ENCODE measurements around the gene F2RL3.

The F2RL3 gene

GRCh38 chr19:16885166-16885565 is 3.6 kb upstream of the F2RL3 start:
- Histone ChIP-seq H3K36me3 (ENCODE audit: control insufficient read depth, insufficient read depth, low read length) (no peaks in the 10 kb centered on the region), H3K9me3 (ENCODE audit: control insufficient read depth, low read length) (peaks cover 22% of the 10 kb centered on the region), H3K27me3 (replicated peaks; ENCODE audit: control insufficient read depth, insufficient read depth, low read length, poor library complexity, severe bottlenecking) (no peaks in the 10 kb centered on the region), H3K4me1 (ENCODE audit: control insufficient read depth, insufficient read depth, low read length, poor library complexity, severe bottlenecking) (peaks cover 3% of the 10 kb centered on the region), H3K27ac (ENCODE audit: insufficient read depth, low read length, poor library complexity, severe bottlenecking) (no peak overlapping the region), H3K4me3 (ENCODE audit: insufficient read depth, low read depth, low read length, poor library complexity, severe bottlenecking) (no peak overlapping the region)
- no peak for DNase-seq

DNA sequence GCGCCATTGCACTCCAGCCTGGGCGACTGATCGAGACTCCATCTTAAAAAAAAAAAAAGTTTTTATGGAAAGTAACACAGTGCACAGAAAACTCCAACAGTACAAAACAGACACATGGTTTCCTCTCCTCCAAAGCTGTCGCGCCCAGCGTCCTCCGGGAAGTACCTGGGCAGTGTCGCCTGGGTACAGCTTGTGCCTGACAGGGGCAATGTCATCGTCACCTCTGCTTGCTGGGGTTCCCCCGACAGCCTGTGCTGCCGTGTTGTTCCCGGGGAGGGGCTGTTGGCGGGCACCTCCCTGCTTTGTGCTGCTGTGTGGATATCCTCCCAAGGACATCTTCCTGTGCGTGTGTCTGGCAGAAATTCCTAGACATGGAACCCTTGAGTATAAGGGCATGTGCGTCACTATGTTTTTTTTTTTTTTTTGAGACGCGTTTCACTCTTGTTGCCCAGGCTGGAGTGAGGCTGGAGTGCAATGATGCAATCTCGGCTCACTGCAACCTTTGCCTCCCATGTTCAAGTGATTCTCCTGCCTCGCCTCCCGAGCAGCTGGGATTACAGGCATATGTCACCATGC is 2.4 kb upstream of the F2RL3 start:
- no peaks in the 10 kb centered on the region for H3K36me3 ChIP-seq (ENCODE audit: control insufficient read depth, insufficient read depth, low read length)
- H3K4me1 ChIP-seq (ENCODE audit: control insufficient read depth, insufficient read depth, low read length, poor library complexity, severe bottlenecking) = peaks cover 3% of the 10 kb centered on the region
- no peaks in the 10 kb centered on the region for H3K27me3 ChIP-seq (replicated peaks; ENCODE audit: control insufficient read depth, insufficient read depth, low read length, poor library complexity, severe bottlenecking)
- H3K9me3 ChIP-seq (ENCODE audit: control insufficient read depth, low read length) = peaks cover 14% of the 10 kb centered on the region
- no peak overlapping the region for H3K4me3 ChIP-seq (ENCODE audit: insufficient read depth, low read depth, low read length, poor library complexity, severe bottlenecking)
- no peak overlapping the region for H3K27ac ChIP-seq (ENCODE audit: insufficient read depth, low read length, poor library complexity, severe bottlenecking)
- no peak for DNase-seq

DNA sequence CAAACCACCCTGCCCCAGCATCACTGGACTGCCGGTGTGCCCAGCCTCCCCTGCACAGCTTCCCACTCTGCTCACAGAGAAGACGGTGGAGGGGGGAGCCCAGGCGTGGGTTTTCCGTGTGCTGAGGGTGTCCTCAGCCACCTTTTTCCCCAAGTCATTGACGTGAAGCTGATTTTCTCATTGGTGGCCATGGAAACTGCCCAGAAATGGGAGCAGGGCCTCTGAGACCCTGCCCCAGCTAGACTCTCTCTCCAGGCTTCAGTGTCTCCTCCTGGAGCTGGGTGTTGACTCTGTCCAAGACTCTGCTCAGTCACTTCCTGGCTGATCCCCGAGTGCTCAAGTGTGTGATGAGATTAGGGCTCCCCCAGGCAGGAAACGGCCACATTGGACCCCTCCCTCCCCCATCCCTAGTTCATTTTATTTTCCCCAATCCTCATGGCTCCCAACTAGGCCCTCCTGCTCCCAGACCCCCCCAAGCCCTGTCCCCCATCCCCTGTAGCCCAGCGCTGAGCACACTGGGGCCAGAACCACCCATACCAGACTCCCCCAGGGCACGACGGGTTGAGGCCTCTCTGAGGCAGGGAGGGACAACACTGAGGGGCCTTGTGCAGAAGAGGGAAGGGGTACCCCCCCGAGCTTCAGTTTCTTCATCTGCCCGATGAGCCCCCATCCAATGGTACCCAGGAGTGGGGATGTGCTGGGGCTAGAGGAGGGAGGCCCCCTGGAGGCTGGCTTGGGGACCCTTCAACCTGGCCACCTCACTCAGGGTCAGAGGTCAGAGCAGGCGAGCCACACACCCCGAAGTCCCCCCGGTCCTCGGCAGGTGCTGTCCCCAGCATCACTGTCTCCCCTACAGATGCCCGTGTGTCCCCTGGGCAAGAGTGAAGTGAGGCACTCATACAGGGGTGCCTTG is 1.2 kb upstream of the F2RL3 start:
- H3K27ac ChIP-seq (ENCODE audit: insufficient read depth, low read length, poor library complexity, severe bottlenecking) = no peak overlapping the region
- peaks cover 3% of the 10 kb centered on the region for H3K4me1 ChIP-seq (ENCODE audit: control insufficient read depth, insufficient read depth, low read length, poor library complexity, severe bottlenecking)
- H3K27me3 ChIP-seq (replicated peaks; ENCODE audit: control insufficient read depth, insufficient read depth, low read length, poor library complexity, severe bottlenecking) = no peaks in the 10 kb centered on the region

DNA sequence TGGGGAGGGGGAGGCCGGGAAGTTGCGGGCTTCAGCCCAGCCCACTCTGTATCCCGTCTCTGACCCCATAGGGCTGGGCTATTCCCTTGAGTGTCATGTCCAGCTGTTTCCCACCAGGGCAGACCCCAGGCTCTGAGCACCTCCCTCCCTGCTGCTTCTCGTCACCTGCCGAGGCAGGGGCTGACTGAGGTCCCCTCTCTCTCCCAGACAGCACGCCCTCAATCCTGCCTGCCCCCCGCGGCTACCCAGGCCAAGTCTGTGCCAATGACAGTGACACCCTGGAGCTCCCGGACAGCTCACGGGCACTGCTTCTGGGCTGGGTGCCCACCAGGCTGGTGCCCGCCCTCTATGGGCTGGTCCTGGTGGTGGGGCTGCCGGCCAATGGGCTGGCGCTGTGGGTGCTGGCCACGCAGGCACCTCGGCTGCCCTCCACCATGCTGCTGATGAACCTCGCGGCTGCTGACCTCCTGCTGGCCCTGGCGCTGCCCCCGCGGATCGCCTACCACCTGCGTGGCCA is 625 bp downstream of the F2RL3 start:
- Histone ChIP-seq H3K27ac (ENCODE audit: insufficient read depth, low read length, poor library complexity, severe bottlenecking) (no peak overlapping the region), H3K4me1 (ENCODE audit: control insufficient read depth, insufficient read depth, low read length, poor library complexity, severe bottlenecking) (peaks cover 7% of the 10 kb centered on the region), H3K4me3 (ENCODE audit: insufficient read depth, low read depth, low read length, poor library complexity, severe bottlenecking) (no peak overlapping the region), H3K9me3 (ENCODE audit: control insufficient read depth, low read length) (no peaks in the 10 kb centered on the region), H3K27me3 (replicated peaks; ENCODE audit: control insufficient read depth, insufficient read depth, low read length, poor library complexity, severe bottlenecking) (no peaks in the 10 kb centered on the region), H3K36me3 (ENCODE audit: control insufficient read depth, insufficient read depth, low read length) (no peaks in the 10 kb centered on the region)
- no peak for DNase-seq

More for the DNA sequence above, 1.2 kb upstream of the F2RL3 start:
- no peaks in the 10 kb centered on the region for H3K36me3 ChIP-seq (ENCODE audit: control insufficient read depth, insufficient read depth, low read length)
- peaks cover 2% of the 10 kb centered on the region for H3K9me3 ChIP-seq (ENCODE audit: control insufficient read depth, low read length)
- no peak overlapping the region for H3K4me3 ChIP-seq (ENCODE audit: insufficient read depth, low read depth, low read length, poor library complexity, severe bottlenecking)
- DNase-seq = no peak

DNA sequence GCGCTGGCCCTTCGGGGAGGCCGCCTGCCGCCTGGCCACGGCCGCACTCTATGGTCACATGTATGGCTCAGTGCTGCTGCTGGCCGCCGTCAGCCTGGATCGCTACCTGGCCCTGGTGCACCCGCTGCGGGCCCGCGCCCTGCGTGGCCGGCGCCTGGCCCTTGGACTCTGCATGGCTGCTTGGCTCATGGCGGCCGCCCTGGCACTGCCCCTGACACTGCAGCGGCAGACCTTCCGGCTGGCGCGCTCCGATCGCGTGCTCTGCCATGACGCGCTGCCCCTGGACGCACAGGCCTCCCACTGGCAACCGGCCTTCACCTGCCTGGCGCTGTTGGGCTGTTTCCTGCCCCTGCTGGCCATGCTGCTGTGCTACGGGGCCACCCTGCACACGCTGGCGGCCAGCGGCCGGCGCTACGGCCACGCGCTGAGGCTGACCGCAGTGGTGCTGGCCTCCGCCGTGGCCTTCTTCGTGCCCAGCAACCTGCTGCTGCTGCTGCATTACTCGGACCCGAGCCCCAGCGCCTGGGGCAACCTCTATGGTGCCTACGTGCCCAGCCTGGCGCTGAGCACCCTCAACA is 1.2 kb downstream of the F2RL3 start:
- Histone ChIP-seq H3K4me3 (ENCODE audit: insufficient read depth, low read depth, low read length, poor library complexity, severe bottlenecking) (no peak overlapping the region), H3K27me3 (replicated peaks; ENCODE audit: control insufficient read depth, insufficient read depth, low read length, poor library complexity, severe bottlenecking) (no peaks in the 10 kb centered on the region), H3K36me3 (ENCODE audit: control insufficient read depth, insufficient read depth, low read length) (no peaks in the 10 kb centered on the region), H3K27ac (ENCODE audit: insufficient read depth, low read length, poor library complexity, severe bottlenecking) (no peak overlapping the region), H3K4me1 (ENCODE audit: control insufficient read depth, insufficient read depth, low read length, poor library complexity, severe bottlenecking) (peaks cover 7% of the 10 kb centered on the region), H3K9me3 (ENCODE audit: control insufficient read depth, low read length) (no peaks in the 10 kb centered on the region)
- no peak for DNase-seq

DNA sequence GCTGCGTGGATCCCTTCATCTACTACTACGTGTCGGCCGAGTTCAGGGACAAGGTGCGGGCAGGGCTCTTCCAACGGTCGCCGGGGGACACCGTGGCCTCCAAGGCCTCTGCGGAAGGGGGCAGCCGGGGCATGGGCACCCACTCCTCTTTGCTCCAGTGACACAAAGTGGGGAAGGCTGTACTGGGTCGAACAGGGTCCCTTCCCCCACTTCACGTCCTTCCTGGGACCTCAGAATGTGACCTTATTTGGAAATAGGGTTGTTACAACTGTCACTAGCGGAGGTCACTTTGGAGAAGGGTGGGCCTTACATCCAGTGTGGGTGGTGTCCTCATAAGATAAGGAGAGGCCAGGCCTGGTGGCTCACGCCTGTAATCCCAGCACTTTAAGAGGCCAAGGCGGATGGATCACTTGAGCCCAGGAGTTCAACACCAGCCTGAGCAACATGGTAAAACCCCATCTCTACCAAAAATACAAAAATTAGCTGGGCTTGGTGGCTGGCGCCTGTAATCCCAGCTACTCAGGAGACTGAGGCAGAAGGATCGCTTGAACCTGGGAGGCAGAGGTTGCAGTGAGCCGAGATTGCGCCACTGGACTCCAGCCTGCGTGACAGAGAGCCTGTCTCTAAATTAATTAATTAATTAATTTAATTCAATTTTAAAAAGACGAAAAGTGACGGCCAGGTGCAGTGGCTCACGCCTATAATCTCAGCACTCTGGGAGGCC is 1.8 kb downstream of the F2RL3 start:
- Histone ChIP-seq H3K9me3 (ENCODE audit: control insufficient read depth, low read length) (no peaks in the 10 kb centered on the region), H3K27me3 (replicated peaks; ENCODE audit: control insufficient read depth, insufficient read depth, low read length, poor library complexity, severe bottlenecking) (no peaks in the 10 kb centered on the region), H3K4me3 (ENCODE audit: insufficient read depth, low read depth, low read length, poor library complexity, severe bottlenecking) (no peak overlapping the region), H3K4me1 (ENCODE audit: control insufficient read depth, insufficient read depth, low read length, poor library complexity, severe bottlenecking) (peaks cover 7% of the 10 kb centered on the region), H3K36me3 (ENCODE audit: control insufficient read depth, insufficient read depth, low read length) (no peaks in the 10 kb centered on the region), H3K27ac (ENCODE audit: insufficient read depth, low read length, poor library complexity, severe bottlenecking) (no peak overlapping the region)
- DNase-seq = no peak

DNA sequence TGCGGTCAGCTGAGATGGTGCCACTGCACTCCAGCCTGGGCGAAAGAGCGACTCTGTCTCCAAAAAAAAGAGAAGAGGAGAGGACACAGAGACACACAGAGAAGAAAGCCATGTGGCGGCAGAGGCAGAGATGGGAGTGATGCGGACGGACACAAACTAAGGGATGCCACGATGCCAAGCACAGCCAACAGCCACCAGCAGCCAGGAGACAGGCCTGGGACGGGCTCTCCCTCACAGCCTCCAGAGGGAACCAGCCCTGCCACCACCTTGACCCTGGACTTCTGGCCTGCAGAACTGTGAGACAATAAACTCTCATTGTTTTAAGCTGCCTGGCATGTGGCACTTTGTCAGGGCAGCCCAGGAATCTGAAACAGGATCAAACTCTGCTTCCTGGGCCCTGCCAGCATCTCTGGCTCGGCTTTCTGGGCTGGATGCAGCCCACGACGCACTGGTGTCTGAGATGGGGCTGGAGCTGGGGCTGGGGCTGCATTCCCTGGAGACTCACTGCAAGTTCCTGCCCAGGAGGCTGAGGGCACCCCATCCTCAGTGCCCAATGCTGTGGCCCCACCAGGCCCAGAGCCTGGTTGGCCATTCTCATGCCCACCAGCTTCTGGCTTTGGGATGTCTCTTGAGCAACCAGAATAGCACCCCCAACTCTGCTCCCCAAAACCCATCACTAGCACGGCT is 3.0 kb downstream of the F2RL3 start:
- DNase-seq = no peak
- Histone ChIP-seq H3K27me3 (replicated peaks; ENCODE audit: control insufficient read depth, insufficient read depth, low read length, poor library complexity, severe bottlenecking) (peaks cover 3% of the 10 kb centered on the region), H3K4me1 (ENCODE audit: control insufficient read depth, insufficient read depth, low read length, poor library complexity, severe bottlenecking) (peaks cover 16% of the 10 kb centered on the region), H3K27ac (ENCODE audit: insufficient read depth, low read length, poor library complexity, severe bottlenecking) (no peak overlapping the region), H3K4me3 (ENCODE audit: insufficient read depth, low read depth, low read length, poor library complexity, severe bottlenecking) (no peak overlapping the region), H3K36me3 (ENCODE audit: control insufficient read depth, insufficient read depth, low read length) (no peaks in the 10 kb centered on the region), H3K9me3 (ENCODE audit: control insufficient read depth, low read length) (no peaks in the 10 kb centered on the region)

GRCh38 chr19:16892436-16892835 is 3.6 kb downstream of the F2RL3 start:
- H3K4me3 ChIP-seq (ENCODE audit: insufficient read depth, low read depth, low read length, poor library complexity, severe bottlenecking) = no peak overlapping the region
- H3K27me3 ChIP-seq (replicated peaks; ENCODE audit: control insufficient read depth, insufficient read depth, low read length, poor library complexity, severe bottlenecking) = peaks cover 3% of the 10 kb centered on the region
- no peaks in the 10 kb centered on the region for H3K36me3 ChIP-seq (ENCODE audit: control insufficient read depth, insufficient read depth, low read length)
- H3K27ac ChIP-seq (ENCODE audit: insufficient read depth, low read length, poor library complexity, severe bottlenecking) = no peak overlapping the region
- H3K9me3 ChIP-seq (ENCODE audit: control insufficient read depth, low read length) = no peaks in the 10 kb centered on the region
- peaks cover 18% of the 10 kb centered on the region for H3K4me1 ChIP-seq (ENCODE audit: control insufficient read depth, insufficient read depth, low read length, poor library complexity, severe bottlenecking)
- DNase-seq = no peak

DNA sequence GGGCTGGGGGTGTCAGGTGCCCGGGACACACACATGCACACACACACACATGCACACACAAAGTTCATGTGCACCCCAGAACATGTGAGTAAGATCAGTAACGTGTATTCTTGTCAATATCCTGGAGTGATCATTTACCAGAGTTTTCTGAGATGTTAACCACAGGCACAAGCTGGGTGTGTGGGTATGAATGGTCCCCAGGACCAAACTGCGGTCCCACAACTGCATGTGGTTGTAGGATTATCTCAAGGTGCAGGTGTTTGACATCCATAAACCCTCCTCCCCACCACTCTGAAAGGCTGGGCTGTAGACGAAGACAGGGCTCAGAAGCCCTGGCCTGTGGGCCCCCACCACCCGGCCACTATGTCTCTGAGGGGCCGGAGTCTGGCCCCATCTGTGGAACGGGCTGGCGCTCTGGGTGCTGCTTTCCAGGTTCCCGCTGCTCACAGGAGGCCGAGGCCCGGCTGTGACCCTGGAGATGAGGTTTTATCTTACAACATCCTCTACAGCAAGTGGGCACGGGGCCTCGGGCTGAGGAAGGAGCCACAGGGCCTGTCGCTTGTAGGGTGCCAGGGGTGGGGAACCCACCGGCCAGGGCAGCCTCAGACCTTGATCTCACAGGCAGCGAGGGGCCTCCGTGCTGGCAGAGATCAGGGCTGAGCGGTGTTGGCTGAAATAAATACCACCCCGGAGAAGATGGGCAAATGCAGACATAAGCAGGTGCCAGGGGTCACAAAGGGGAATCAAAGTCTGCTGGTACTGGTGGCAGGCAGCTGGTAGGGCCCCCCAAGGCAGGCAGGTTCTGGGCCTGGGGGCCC is 4.3 kb downstream of the F2RL3 start:
- Histone ChIP-seq H3K36me3 (ENCODE audit: control insufficient read depth, insufficient read depth, low read length) (no peaks in the 10 kb centered on the region), H3K27ac (ENCODE audit: insufficient read depth, low read length, poor library complexity, severe bottlenecking) (no peak overlapping the region), H3K4me1 (ENCODE audit: control insufficient read depth, insufficient read depth, low read length, poor library complexity, severe bottlenecking) (peaks cover 20% of the 10 kb centered on the region), H3K4me3 (ENCODE audit: insufficient read depth, low read depth, low read length, poor library complexity, severe bottlenecking) (no peak overlapping the region), H3K27me3 (replicated peaks; ENCODE audit: control insufficient read depth, insufficient read depth, low read length, poor library complexity, severe bottlenecking) (peaks cover 3% of the 10 kb centered on the region), H3K9me3 (ENCODE audit: control insufficient read depth, low read length) (no peaks in the 10 kb centered on the region)
- DNase-seq = no peak
